Activated CD4-positive, alpha-beta T cell treated with anti-CD3 and anti-CD28 coated beads for 4 hours (primary cell): Measurements from ENCODE around the gene B4GALNT4.
"Not testable (repeated sequence)": the region's sequence is repeated elsewhere in the genome, so short reads cannot be mapped to it uniquely, and the experiment has no call there.

ENCODE experiments used
- DNase-seq, 2 donors: peaks; one replicate each; pipeline ENCODE4 v3.0.0-alpha.2; 2020

B4GALNT4 gene

DNA sequence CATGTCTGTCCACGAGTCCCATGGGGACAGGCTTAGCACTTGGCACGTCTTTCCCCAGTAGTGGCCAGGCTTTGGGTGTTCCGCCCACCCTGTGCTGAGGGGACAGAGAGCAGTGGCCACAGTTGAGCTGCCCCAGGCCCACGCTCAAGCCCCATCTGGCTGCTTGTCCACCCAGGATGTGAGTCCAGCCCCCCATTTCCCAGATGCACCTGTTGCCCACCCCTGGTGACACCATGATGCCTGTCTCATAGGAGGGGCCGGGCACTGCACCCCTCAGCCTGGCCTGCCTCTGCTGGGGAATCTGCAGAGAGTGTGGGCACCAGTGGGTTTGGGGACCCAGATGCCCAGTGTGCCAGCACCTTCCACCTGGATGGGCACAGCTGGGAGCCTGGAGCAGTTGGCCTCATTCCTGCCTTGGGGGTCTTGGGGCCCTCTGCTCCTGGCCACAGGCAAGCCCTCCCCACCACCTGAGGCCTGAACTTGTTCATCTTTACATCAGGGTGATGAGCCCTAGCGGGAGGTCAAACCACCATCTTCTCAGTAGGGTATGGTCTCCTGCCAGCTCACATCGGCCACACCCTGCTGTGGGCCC is 39.8 kb downstream of the B4GALNT4 start:
- no peak for DNase-seq

DNA sequence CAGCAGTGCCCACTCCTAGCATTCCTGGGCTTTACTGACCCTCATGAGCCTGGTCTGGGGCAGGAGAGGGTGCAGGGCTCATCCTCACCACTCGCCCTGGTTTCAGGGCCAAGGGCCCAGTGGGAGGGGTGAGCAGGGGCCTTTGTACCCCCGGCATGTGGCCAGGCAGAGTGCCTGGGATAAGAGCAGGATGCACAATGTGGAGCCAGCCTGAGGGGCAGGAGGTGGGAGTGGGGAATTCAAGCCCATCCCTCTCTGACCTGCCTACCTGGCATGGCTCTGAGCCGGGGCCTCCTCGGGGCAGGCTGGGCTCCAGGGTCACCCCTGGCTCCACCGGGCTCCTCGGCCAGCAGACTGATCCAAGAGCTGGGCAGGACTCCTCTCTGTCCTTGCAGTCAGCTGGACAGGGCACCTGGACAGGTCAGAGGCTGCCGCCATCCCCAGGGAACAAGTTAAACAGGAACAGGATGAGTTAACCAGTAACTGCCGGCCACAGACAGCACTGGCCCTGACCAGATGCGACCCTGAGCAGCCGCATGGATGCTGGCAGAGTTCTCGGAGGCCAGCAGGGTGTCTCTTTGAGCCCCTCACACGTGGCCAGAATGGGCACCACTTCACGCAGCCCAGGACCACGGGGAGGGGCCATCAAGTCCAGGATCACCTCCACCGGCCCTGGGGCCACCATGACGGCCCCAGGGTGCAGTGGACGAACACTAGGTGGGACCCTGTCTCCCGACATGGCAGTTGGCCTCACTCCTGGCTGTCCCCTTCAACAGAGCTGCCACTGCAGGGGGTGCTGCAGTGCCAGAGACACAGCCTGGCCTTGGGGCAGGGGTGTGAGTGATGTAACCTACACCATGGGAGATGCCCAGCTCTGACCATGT is 40.5 kb downstream of the B4GALNT4 start:
- no peak for DNase-seq

DNA sequence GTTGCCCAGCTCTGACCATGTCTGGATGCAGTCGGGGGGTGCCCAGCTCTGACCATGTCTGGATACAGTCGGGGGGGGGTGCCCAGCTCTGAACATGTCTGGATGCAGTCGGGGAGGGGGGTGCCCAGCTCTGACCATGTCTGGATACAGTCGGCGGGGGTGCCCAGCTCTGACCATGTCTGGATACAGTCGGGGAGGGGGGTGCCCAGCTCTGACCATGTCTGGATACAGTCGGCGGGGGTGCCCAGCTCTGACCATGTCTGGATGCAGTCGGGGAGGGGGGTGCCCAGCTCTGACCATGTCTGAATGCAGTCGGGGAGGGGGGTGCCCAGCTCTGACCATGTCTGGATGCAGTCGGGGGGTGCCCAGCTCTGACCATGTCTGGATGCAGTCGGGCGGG is 41.4 kb downstream of the B4GALNT4 start:
- DNase-seq, result not testable (repeated sequence)

DNA sequence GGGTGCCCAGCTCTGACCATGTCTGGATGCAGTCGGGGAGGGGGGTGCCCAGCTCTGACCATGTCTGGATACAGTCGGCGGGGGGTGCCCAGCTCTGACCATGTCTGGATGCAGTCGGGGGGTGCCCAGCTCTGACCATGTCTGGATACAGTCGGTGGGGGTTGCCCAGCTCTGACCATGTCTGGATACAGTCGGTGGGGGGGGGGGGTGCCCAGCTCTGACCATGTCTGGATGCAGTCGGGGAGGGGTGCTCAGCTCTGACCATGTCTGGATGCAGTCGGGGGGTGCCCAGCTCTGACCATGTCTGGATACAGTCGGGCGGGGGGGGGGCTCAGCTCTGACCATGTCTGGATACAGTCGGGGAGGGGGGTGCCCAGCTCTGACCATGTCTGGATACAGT is 42.2 kb downstream of the B4GALNT4 start:
- not testable (repeated sequence) for DNase-seq

DNA sequence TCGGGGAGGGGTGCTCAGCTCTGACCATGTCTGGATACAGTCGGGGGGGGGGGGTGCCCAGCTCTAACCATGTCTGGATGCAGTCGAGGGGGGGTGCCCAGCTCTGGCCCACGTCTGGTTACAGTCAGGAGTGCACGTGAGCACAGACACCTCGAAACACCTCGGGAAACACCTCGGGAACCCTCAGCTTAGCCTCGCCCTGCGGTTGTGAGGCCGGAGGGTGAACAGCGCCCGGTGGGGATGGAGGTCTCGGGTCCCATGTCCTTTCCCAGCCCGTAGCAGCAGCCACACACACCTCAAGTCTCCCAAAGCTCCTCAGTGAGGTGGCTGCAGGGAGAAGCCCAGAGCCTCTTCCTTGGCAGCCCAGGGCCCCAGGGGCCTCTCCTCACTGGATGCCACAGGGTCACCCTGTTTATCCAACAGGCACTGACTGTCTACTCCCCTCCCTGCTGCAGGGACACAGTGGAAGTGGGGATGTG is 43.4 kb downstream of the B4GALNT4 start:
- DNase-seq, result no peak

DNA sequence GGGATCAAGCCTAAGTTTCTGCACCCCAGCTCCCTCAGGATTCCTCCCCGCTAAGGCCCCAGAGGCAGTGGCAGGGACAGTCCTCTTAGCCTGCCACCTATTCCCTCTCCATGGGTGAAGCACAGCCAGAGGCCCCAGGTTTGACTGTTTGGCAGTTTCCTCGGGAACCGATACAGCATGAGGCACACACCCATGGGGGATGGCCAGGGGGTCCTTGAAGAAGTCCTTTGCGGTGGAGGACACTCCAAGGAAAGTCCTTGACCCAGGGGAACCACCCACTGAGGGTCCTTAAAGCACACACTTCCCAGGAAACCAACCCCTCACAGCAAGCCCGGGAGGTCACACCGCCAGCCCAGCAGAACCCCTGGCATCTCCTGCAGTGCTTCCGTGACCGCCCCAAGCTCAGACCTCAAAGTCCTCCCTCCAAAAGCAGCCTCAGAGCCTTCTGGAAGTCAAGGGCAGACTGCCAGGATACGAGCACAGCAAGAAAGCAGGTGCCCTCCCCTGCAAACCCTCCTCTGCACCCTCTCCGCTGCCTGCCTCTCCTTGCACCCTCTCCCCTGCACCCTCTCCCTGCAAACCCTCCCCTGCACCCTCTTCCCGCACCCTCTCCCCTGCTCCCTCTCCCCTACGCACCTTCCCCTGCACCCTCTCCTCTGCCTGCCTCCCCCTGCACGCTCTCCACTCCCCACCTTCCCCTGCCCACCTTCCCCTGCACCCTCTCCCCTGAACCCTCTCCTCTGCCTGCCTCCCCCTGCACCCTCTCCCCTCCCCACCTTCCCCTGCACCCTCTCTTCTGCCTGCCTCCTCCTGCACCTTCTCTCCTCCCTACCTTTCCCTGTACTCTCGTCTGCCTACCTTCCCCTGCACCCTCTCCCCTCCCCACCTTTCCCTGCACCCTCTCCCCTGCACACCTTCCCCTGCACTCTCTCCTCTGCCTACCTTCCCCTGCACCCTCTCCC is 44.1 kb downstream of the B4GALNT4 start:
- DNase-seq, result no peak

DNA sequence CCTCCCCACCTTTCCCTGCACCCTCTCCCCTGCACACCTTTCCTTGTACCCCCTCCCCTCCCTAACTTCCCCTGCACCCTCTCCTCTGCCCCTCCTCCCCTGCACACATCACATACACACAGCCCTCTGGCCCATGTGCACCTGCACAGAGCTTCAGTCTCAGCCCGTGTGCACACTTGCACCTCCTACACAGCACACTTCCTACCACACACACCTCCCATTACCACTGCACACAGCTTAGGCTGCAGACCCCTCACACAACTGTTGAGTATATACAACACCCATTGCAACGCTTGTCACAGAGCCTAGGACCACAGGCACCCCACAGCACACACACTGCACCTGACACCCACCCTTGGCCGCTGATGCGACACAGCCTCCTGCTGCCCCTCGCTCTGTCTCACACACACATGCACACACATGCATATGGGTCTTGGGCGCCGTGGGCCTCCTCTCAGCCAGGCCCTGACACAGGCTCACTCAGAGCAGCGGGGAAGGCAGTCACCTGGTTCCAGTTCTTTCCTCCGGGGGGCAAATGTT is 45.1 kb downstream of the B4GALNT4 start:
- DNase-seq, result no peak

DNA sequence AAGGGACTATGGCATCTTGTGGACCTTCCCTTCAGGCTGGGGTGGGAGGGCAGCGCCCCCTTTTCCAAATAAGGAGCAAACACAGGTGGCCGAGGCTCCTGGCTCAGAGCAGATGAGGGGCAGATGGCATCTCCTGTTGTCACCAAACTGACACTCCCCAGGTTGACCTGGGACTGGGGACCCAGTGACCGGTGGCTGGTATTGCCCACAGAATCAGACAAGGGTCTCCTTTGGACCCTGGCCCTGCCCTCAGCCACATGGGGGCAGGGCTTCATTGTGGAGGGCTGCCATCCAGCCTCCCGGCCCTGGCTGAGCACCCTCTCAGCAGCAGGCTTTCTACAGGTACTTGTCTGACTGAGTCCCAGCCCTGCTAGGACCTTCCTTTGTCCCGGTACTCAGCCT is 46.3 kb downstream of the B4GALNT4 start:
- no peak for DNase-seq

DNA sequence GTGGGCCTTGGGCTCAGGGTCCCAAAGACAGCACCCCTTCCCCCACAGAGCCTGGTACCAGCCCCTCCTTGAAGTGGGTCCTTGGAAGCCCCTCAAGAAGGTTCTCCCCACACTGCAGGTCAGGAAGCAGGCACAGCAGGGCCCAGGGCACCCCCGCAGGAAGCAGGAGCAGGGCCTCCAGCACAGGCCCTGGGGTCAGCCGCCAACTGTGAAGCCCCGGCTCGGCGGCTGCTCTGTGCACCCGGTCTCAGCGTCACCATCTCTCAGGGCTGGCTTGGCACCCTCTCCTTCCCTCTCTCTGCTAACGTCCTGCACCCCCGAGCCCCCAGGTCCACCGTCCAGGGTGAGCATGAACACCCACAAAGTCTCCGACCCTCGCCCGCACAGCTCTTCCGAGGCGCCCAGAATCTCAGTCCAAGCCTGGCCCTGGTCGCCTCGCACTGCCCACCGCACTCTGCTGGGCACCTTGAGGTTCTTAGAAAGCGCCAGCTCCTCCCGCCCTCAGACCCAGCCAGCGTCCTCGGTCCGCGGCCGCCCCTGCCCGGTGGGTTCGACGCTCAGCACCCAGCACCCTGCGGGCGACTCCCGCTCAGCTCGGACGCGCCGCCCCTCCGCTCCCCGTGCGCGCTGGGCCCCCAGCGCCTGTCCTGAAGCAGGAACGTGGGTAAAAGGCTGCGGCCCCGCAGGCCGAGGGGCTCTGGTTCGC is 46.9 kb downstream of the B4GALNT4 start:
- DNase-seq, result no peak

DNA sequence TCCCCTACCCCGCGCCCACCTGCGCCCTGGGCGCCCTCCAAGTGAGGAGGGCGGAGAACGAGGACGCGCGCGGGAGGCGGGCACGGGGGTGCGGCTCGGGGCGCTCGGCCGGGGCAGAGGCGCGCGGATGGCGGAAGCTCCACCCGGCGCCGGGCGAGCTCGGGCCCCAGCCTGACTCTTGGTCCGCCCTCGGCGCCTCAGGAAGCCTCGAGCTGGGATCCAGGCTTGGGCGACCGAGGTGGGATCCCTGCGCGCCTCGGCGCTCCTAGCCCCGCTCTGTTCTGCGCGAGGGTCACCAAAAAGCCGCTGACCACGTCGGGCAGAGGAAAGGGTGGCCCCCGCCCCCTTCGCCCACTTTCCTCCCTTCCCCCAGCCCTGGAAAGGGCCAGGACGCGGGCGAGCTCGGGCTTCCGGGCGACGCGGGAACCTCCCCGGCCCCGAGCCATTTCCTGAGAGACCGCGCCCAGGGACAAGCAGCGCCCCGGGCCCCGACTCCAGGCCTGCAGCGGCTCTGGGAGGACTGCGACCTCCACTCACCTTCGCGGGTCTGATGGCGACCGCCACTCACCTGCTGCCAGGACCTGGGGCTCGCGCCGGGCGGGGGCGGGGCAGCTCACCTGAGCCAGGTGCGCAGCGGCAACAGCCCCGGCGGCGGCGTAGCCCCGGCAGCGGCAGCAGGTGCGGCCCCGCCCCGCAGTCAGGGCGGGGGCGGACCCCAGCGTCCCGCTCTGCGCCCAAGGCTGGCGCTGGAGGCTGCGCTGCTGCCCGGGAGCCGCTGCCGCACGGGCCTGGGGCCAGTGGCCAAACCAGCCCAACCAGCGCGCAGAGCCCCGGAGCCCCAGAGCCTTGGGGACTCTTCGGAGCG is 47.7 kb downstream of the B4GALNT4 start:
- peak in 1 of 2 donors; percentile 36 for DNase-seq

DNA sequence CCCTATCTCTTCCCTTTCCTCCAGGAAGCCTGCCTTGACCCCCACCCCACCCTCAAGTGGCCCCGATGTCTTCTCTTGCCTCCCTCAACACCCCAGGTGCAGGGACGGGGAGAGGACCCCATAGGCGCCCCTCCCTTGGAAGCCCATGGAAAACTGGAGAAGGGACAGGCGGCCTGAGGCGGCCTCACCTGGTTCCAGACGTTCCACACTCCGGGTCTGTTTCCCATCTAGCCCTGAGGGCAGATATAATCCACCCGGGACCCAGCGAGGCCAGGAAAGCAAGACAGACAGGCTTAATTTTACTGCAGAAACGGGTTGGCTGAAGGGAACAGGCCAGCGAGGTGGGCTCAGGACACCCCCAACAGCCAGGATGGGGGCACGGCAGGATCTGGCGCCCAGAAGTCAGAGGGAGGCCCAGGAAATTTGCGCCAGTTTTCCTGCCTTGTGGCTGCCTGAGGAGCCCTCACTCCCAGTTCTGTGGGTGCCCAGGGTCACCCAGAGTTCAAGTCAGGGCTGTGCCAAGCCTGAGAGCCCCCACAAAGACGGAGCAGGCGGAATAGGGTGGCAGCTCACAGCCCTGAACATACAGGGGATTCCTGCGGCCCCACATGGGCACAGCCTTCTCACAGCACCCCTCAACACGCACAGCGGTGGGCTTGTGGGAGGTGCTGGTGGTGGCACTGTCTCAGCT is 48.5 kb downstream of the B4GALNT4 start:
- DNase-seq, result no peak

DNA sequence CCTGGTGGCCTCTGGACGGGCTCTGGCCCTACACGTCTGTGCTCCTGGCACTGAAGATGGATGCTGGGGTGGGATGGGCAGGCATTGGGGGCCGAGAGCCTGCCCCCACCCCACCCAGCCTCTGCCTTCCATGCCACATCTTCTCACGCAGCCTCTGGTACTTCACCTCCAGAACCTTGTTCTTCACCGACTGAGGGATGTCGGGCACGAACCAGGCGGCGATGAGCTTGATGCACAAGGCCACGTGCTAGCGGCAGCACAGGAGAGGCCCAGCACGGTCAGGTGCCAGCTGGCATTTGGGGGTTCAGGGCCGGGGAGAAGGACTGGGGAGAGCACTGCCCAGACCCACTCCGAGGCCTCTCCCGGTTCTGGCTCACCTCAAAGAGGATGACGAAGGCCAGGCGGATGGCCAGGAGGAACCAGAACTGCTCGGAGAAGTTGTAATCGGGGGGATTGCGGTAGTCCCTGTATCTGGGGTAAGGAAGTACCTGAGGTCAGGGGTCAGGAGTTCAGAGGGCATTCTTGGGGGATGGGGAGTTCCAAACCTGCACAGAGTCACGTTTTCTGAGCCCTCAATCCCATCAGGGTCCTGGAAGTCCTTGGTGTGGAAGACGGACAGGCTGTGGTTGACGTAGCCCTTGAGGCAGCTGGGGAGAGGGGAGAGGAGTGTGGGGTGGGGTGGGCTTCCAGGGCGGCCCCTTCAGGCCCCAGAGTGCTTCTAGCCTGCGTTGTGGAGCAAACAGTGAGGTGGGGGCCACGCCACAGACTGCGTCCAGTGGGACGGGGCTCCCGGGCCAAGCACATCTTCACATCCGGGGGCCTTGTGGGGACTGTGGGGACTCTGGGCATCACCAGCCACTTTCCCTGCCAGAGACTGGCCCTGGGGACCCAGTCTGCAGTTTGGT is 49.3 kb downstream of the B4GALNT4 start:
- no peak for DNase-seq

DNA sequence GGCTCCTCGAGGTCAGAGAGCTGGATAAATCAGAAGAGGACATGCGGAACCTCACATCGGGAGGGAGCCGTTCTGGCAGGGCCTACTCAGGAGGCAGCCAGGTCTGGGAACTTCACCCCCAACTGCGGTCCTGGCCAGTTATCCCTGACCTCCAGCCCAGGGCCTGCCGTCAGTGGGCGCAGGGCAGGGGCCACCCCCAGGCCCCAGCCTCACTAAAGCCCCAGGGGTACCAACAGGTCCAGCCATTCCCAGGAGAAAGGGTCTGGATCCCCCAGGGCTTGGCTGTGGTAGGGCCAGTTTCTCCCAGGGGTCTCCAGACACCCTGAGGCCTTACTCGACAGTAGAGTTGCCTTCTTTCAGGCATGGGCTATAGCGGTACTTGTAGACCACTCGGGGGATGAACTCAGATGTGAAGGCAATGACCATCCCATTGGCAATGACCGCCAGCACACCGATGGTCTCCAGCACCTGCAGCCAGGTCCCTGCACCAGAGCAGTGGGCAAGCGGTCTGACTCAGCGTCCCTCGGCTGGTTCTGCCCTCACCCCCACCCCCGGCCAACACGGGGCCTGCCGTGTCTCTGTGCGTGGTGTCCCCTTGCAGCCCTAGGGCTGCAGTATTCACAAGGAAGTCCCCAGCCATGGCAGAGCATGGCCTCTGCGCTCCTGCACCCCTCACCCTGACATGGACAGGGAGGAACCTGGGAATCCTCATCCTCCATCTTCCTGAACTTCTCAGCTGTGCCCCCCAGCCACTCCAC is 50.1 kb downstream of the B4GALNT4 start:
- no peak for DNase-seq

DNA sequence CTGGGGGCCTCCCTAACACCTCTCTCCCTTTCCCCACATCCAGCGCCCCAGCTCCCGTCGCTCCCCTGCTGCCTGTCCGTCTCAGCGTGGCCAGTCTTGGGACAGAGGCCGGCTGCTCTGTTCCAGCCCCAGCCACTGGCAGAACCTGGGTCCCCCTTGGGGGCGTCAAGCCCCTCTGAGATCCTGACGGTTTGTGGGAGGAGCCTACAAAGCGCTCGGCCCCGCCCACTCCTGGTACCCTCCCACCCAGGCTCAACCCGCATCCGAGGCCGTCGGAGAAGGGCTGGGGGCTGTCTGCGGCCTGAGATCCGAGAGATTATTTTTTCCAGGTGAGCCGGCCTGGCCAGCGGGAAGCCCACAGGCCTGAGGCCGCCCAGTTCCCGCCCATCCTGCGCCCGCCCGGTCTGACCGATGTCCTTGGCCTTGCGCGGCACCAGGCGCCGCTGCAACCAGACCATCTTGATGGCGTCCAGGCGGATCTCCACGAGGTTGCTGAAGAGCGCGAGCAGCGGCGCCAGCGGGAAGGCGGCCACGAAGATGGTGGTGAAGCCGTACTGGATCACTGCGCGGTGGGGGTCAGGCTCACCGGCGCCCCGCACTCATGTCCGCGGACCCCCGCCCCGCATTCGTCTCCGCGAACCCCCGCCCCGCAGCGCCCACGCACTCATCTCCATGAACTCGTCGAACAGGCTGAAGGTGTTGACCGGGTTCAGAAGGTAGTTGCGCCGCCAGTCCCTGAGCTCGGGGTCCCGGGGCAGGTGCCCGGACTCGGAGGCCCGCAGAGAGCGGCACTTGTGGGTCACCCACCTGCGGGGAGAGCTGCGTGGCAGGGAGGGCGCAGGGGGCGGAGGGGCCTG is 51.0 kb downstream of the B4GALNT4 start:
- DNase-seq, result no peak

DNA sequence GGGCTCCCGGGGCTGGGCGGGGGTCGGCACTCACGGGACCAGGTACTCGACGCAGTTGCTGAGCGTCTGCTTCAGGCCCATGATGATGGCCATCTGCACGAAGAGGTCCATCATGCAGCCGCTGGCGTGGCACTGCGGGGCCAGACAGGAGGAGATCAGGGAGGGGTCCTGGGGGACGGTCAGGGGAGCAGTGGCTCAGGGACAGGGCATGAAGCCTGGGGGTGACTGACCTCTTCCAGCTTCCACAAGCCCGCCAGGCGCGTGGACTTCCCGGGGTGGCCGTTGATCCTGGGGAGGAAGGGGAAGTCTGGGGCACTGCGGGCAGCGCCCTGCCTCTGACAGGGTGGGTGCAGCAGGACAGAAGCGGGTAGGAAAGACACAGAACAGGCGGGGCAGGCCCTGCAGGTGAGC is 51.6 kb downstream of the B4GALNT4 start:
- no peak for DNase-seq

DNA sequence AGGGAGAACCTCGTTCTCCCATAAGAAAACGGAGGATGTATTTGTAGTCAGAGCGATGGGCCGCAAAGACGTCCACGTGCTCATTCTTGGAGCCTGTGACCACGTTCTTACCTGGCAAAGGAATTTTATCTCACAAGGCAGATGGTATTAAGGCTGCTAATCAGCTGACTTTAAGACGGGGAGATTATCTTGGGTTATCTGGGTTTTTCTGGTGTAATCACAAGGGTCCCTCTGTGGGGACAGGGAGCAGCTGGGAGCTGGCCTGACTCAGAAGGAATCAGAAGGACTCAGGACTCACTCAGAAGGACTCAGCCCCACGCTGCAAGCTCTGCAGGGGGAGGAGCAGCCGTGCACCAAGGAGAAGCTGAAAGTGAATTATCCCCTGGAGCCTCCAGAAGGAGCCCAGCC is 53.0 kb downstream of the B4GALNT4 start:
- DNase-seq, result no peak

DNA sequence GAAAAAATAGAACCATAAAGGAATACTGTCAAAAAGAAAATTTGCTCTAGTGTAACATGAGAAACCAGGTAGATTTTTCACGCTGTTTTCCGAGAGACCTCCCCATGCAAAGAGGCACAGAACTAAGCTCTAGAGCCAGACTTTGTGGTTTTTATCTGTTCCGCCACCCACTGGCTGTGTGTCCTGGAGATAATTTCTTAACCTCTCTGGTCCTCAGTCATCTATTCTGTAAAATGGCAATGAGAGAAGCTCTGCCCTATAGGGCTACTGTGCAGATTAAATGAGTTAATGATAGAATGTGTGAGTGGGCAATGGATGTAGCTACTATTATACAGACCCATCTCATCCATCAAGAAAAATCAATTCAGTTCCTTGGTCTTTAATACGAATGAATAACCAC is 54.9 kb downstream of the B4GALNT4 start:
- DNase-seq, result no peak

DNA sequence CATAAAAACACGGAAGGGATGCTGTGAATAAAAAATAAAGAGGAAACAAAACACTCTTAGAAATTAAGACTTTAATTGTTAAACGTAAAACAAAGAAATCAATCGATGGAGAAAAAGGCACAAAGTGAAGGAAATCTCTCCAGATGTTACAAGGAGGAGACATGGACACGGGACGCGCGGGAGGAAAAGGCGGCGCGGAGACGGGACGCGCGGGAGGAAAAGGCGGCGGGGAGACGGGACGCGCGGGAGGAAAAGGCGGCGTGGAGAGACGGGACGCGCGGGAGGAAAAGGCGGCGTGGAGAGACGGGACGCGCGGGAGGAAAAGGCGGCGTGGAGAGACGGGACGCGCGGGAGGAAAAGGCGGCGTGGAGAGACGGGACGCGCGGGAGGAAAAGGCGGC is 55.5 kb downstream of the B4GALNT4 start:
- not testable (repeated sequence) for DNase-seq
